Osteoblast (primary cell): ENCODE data around the gene LHFPL6. TPM values are rescaled to one million over a fixed set of nuclear protein-coding genes. Genes with fewer than 3 reads are reported as not detected.

Source experiments
- DNase-seq: peaks from one replicate; pipeline ENCODE4 v3.0.0; 2011; ENCODE audit warnings: low spot score, mixed read lengths; ENCODE audit not compliant: insufficient read length; ENCODE audit errors: missing footprints
- H2AFZ ChIP-seq: 2 replicates; pipeline ENCODE4 v1.6.0; 2011; ENCODE audit warnings: mild to moderate bottlenecking, low read length
- H3K27ac ChIP-seq: 2 replicates; pipeline ENCODE4 v1.5.1; 2011; ENCODE audit warnings: mild to moderate bottlenecking, low read depth, low read length, moderate library complexity
- H3K27me3 ChIP-seq: 2 replicates; pipeline ENCODE4 v1.6.0; 2012; ENCODE audit warnings: mild to moderate bottlenecking, control low read depth, inconsistent platforms, low read length, moderate library complexity; ENCODE audit not compliant: insufficient read depth
- H3K36me3 ChIP-seq: 2 replicates; pipeline ENCODE4 v1.5.1; 2011; ENCODE audit warnings: mild to moderate bottlenecking, low read length, control low read depth, moderate library complexity; ENCODE audit not compliant: insufficient read depth
- H3K4me1 ChIP-seq: 2 replicates; pipeline ENCODE4 v1.5.1; 2011; ENCODE audit warnings: mild to moderate bottlenecking, low read length, control low read depth, moderate library complexity; ENCODE audit not compliant: insufficient read depth
- H3K4me2 ChIP-seq: 2 replicates; pipeline ENCODE4 v1.6.0; 2011; ENCODE audit warnings: mild to moderate bottlenecking, low read length; ENCODE audit not compliant: insufficient read depth
- H3K4me3 ChIP-seq: fragments of 200-600 bp; sonication (generic); 3 replicates; pipeline ENCODE4 v1.5.1; 2012; ENCODE audit warnings: mild to moderate bottlenecking, low read length, inconsistent platforms; ENCODE audit not compliant: insufficient read depth
- H3K79me2 ChIP-seq: 2 replicates; pipeline ENCODE4 v1.6.0; 2012; ENCODE audit warnings: mild to moderate bottlenecking, low read length, control low read depth, inconsistent platforms; ENCODE audit not compliant: insufficient read depth
- H3K9me3 ChIP-seq: 2 replicates; pipeline ENCODE4 v1.5.1; 2011; ENCODE audit warnings: low read depth, low read length, control low read depth
- H4K20me1 ChIP-seq: 2 replicates; pipeline ENCODE4 v1.6.0; 2012; ENCODE audit warnings: mild to moderate bottlenecking, low read length, control low read depth; ENCODE audit not compliant: insufficient read depth
- total RNA-seq: library from RNA; depleted of rRNA; stranded (reverse); fragments of >200 nt; gene quantifications from 2 replicates; pipeline ENCODE4 v1.2.3, GENCODE V29; 2012
- TF ChIP-seq, protein P1 (sequence below): IDR thresholded peaks from 2 replicates; pipeline ENCODE4 v1.5.1; 2011; ENCODE audit warnings: mild to moderate bottlenecking, low read depth, low read length, moderate library complexity; ENCODE audit errors: extremely low read depth

LHFPL6 gene
- total RNA-seq, 1 donor: 112 TPM

- Histone ChIP-seq H2AFZ (peak overlapping the region; percentile 89), H3K4me2 (peak overlapping the region; percentile 97), H3K79me2 (peaks cover 53% of the 10 kb centered on the region), H3K36me3 (peaks cover 4% of the 10 kb centered on the region), H3K27ac (peak overlapping the region; percentile 84), H4K20me1 (no peaks in the 10 kb centered on the region), H3K4me3 (peak overlapping the region; percentile 94), H3K27me3 (no peaks in the 10 kb centered on the region), H3K9me3 (no peaks in the 10 kb centered on the region), H3K4me1 (peaks cover 31% of the 10 kb centered on the region)
- no peak for DNase-seq
- TF ChIP-seq, protein P1, sequence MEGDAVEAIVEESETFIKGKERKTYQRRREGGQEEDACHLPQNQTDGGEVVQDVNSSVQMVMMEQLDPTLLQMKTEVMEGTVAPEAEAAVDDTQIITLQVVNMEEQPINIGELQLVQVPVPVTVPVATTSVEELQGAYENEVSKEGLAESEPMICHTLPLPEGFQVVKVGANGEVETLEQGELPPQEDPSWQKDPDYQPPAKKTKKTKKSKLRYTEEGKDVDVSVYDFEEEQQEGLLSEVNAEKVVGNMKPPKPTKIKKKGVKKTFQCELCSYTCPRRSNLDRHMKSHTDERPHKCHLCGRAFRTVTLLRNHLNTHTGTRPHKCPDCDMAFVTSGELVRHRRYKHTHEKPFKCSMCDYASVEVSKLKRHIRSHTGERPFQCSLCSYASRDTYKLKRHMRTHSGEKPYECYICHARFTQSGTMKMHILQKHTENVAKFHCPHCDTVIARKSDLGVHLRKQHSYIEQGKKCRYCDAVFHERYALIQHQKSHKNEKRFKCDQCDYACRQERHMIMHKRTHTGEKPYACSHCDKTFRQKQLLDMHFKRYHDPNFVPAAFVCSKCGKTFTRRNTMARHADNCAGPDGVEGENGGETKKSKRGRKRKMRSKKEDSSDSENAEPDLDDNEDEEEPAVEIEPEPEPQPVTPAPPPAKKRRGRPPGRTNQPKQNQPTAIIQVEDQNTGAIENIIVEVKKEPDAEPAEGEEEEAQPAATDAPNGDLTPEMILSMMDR: no peak
Measured at GRCh38 chr13:39601636-39602035, 1.4 kb downstream of the LHFPL6 start.

- TF ChIP-seq, protein P1: peak; percentile 38
- no peaks in the 10 kb centered on the region for H3K27me3 ChIP-seq
- DNase-seq: peak; percentile 79
- H2AFZ ChIP-seq: no peak overlapping the region
- H3K36me3 ChIP-seq: peaks cover 5% of the 10 kb centered on the region
- H3K4me1 ChIP-seq: peaks cover 32% of the 10 kb centered on the region
- H3K4me2 ChIP-seq: peak overlapping the region; percentile 97
- no peak overlapping the region for H3K27ac ChIP-seq
- H3K9me3 ChIP-seq: no peaks in the 10 kb centered on the region
- no peaks in the 10 kb centered on the region for H4K20me1 ChIP-seq
- H3K4me3 ChIP-seq: peak overlapping the region; percentile 94
- H3K79me2 ChIP-seq: peaks cover 60% of the 10 kb centered on the region
Measured at GRCh38 chr13:39600766-39601165, 2.2 kb downstream of the LHFPL6 start.

GRCh38 chr13:39599842-39600241 is 3.2 kb downstream of the LHFPL6 start:
- Histone ChIP-seq H4K20me1 (no peaks in the 10 kb centered on the region), H3K36me3 (peaks cover 5% of the 10 kb centered on the region), H3K9me3 (no peaks in the 10 kb centered on the region), H3K27me3 (no peaks in the 10 kb centered on the region), H3K79me2 (peaks cover 68% of the 10 kb centered on the region), H3K4me3 (peak overlapping the region; percentile 51), H2AFZ (no peak overlapping the region), H3K4me1 (peaks cover 32% of the 10 kb centered on the region), H3K27ac (peak overlapping the region; percentile 4), H3K4me2 (peak overlapping the region; percentile 97)
- TF ChIP-seq, protein P1: no peak
- DNase-seq: no peak

GRCh38 chr13:39599012-39599411 is 4.0 kb downstream of the LHFPL6 start:
- Histone ChIP-seq H3K4me3 (peak overlapping the region; percentile 51), H3K9me3 (no peaks in the 10 kb centered on the region), H3K79me2 (peaks cover 71% of the 10 kb centered on the region), H3K27me3 (no peaks in the 10 kb centered on the region), H3K27ac (peak overlapping the region; percentile 28), H2AFZ (no peak overlapping the region), H3K4me1 (peaks cover 32% of the 10 kb centered on the region), H3K4me2 (peak overlapping the region; percentile 97), H3K36me3 (peaks cover 5% of the 10 kb centered on the region), H4K20me1 (no peaks in the 10 kb centered on the region)
- DNase-seq: no peak
- TF ChIP-seq, protein P1: no peak
